HepG2 (cell line): ENCODE measurements around the gene XCL2. TPM values are rescaled to one million over a fixed set of nuclear protein-coding genes. Genes with fewer than 3 reads are reported as not detected.

ENCODE experiments used
- HNRNPLL ChIP-seq: fragments of 200-400 bp; formaldehyde crosslinking; IDR thresholded peaks from 2 replicates; pipeline ENCODE4 v1.6.1; 2017; ENCODE audit warnings: mild to moderate bottlenecking, low read depth, low read length; ENCODE audit not compliant: poor library complexity, severe bottlenecking
- JUND ChIP-seq: sonication (generic); formaldehyde crosslinking; IDR thresholded peaks from 2 replicates; pipeline ENCODE4 v1.8.0; 2022; ENCODE audit warnings: mild to moderate bottlenecking, missing genetic modification reagents
- KLF12 ChIP-seq: sonication (generic); formaldehyde crosslinking; IDR thresholded peaks from 2 replicates; pipeline ENCODE4 v1.4.0; 2020; ENCODE audit warnings: missing genetic modification reagents, borderline replicate concordance
- MTF2 ChIP-seq: sonication (generic); formaldehyde crosslinking; IDR thresholded peaks from 2 replicates; pipeline ENCODE4 v1.5.0; 2020; ENCODE audit warnings: missing genetic modification reagents, borderline replicate concordance
- RARA ChIP-seq: IDR thresholded peaks from 2 replicates; pipeline ENCODE4 v1.6.1; 2016; ENCODE audit warnings: missing genetic modification reagents, missing compliant biosample characterization
- SOX6 ChIP-seq, 2 experiments: fragments of 450-650 bp in 1 of 2; sonication (generic) in 1 of 2; formaldehyde crosslinking in 1 of 2; IDR thresholded peaks; 2 replicates each; pipeline versions ENCODE4 v1.4.0 to v1.6.1; 2017 to 2020; ENCODE audit warnings: antibody characterized with exemption in 1 of 2, mild to moderate bottlenecking in 1 of 2, missing genetic modification reagents in 1 of 2
- YEATS2 ChIP-seq: sonication (generic); formaldehyde crosslinking; IDR thresholded peaks from 2 replicates; pipeline ENCODE4 v1.4.0; 2020; ENCODE audit warnings: missing genetic modification reagents, borderline replicate concordance
- ZFP41 ChIP-seq: sonication (generic); formaldehyde crosslinking; IDR thresholded peaks from 2 replicates; pipeline ENCODE4 v1.4.0; 2020; ENCODE audit warnings: mild to moderate bottlenecking, missing genetic modification reagents, borderline replicate concordance
- ZNF430 ChIP-seq: sonication (generic); formaldehyde crosslinking; IDR thresholded peaks from 2 replicates; pipeline ENCODE4 v1.9.0; 2021; ENCODE audit warnings: mild to moderate bottlenecking, missing genetic modification reagents
- polyA plus RNA-seq, 8 experiments: library from polyadenylated mRNA; depleted of rRNA in 3 of 8; stranded (reverse) in 7 of 8; unstranded in 1 of 8; fragments of >200 nt; fragmentation: Illumina TruSeq in 4 of 8; extraction: Trizol in 4 of 8; gene quantifications; 2 replicates each; pipeline versions ENCODE4 v1.2.1 to v1.2.3, GENCODE V29; 2011 to 2016; ENCODE audit warnings: low read depth in 4 of 8, missing spikeins in 1 of 8, mixed read lengths in 1 of 8; ENCODE audit not compliant: insufficient read depth in 1 of 8
- total RNA-seq, 5 experiments: library from RNA; depleted of rRNA; stranded (reverse); fragments of >200 nt; fragmentation: Illumina TruSeq; extraction: Trizol; gene quantifications; 2 replicates each; pipeline ENCODE4 v1.2.3, GENCODE V29; 2016; ENCODE audit warnings: low read depth in 1 of 5
- TF ChIP-seq, protein P1 (sequence below): sonication (generic); formaldehyde crosslinking; conservative IDR thresholded peaks from 2 replicates; pipeline ENCODE4 v1.4.0; 2020; ENCODE audit warnings: missing genetic modification reagents
- TF ChIP-seq, protein P2 (sequence below): sonication (generic); formaldehyde crosslinking; IDR thresholded peaks from 2 replicates; pipeline ENCODE4 v1.5.1; 2020; ENCODE audit warnings: missing genetic modification reagents, mild to moderate bottlenecking, borderline replicate concordance
- TF ChIP-seq, protein P3 (sequence below): sonication (generic); IDR thresholded peaks from 2 replicates; pipeline ENCODE4 v1.6.1; 2016; ENCODE audit warnings: low read depth, borderline replicate concordance
- TF ChIP-seq, protein P4 (sequence below): sonication (generic); formaldehyde crosslinking; IDR thresholded peaks from 2 replicates; pipeline ENCODE4 v1.5.1; 2020; ENCODE audit warnings: missing genetic modification reagents, mild to moderate bottlenecking, borderline replicate concordance
- TF ChIP-seq, protein P5 (sequence below): sonication (generic); formaldehyde crosslinking; IDR thresholded peaks from 2 replicates; pipeline ENCODE4 v1.4.0; 2020; ENCODE audit warnings: low read depth, mild to moderate bottlenecking, missing genetic modification reagents
- TF ChIP-seq, protein P6 (sequence below): sonication (generic); formaldehyde crosslinking; IDR thresholded peaks from 2 replicates; pipeline ENCODE4 v1.4.0; 2020; ENCODE audit warnings: missing genetic modification reagents, borderline replicate concordance

XCL2 gene
- total and polyA plus RNA-seq, 2 of the 13 experiments (the other 11 are each of a cell fraction or from before 2014, with no cell fraction given) = 0.50 TPM; not detected in 1

DNA sequence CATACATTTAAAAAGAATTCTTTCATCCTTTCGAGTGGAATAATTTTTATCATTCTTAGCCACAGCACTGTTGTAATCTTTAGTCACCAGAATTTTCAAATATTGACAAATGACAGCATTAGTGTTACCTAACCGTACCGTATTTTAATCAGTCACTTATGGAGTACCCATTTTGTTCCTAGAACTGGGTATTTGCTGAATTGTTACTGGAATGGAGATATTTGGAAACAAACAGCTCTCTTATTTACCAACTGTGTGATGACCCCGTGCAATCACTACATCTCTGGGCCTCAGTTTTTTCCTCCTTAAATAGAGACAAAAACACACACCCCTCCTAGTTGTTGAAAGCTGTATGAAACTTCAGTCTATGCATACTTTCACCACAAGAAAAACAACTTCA, 7.9 kb upstream of the XCL2 start (continued):
- TF ChIP-seq, protein P1, sequence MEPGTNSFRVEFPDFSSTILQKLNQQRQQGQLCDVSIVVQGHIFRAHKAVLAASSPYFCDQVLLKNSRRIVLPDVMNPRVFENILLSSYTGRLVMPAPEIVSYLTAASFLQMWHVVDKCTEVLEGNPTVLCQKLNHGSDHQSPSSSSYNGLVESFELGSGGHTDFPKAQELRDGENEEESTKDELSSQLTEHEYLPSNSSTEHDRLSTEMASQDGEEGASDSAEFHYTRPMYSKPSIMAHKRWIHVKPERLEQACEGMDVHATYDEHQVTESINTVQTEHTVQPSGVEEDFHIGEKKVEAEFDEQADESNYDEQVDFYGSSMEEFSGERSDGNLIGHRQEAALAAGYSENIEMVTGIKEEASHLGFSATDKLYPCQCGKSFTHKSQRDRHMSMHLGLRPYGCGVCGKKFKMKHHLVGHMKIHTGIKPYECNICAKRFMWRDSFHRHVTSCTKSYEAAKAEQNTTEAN (CRISPR knock-in tag) = 0 out of 2 replicates have a peak, but pooled peaks have one; percentile 25
- TF ChIP-seq, protein P2, sequence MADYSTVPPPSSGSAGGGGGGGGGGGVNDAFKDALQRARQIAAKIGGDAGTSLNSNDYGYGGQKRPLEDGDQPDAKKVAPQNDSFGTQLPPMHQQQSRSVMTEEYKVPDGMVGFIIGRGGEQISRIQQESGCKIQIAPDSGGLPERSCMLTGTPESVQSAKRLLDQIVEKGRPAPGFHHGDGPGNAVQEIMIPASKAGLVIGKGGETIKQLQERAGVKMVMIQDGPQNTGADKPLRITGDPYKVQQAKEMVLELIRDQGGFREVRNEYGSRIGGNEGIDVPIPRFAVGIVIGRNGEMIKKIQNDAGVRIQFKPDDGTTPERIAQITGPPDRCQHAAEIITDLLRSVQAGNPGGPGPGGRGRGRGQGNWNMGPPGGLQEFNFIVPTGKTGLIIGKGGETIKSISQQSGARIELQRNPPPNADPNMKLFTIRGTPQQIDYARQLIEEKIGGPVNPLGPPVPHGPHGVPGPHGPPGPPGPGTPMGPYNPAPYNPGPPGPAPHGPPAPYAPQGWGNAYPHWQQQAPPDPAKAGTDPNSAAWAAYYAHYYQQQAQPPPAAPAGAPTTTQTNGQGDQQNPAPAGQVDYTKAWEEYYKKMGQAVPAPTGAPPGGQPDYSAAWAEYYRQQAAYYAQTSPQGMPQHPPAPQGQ (CRISPR knock-in tag) = no peak
- TF ChIP-seq, protein P3, sequence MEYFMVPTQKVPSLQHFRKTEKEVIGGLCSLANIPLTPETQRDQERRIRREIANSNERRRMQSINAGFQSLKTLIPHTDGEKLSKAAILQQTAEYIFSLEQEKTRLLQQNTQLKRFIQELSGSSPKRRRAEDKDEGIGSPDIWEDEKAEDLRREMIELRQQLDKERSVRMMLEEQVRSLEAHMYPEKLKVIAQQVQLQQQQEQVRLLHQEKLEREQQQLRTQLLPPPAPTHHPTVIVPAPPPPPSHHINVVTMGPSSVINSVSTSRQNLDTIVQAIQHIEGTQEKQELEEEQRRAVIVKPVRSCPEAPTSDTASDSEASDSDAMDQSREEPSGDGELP = no peak
- TF ChIP-seq, protein P4, sequence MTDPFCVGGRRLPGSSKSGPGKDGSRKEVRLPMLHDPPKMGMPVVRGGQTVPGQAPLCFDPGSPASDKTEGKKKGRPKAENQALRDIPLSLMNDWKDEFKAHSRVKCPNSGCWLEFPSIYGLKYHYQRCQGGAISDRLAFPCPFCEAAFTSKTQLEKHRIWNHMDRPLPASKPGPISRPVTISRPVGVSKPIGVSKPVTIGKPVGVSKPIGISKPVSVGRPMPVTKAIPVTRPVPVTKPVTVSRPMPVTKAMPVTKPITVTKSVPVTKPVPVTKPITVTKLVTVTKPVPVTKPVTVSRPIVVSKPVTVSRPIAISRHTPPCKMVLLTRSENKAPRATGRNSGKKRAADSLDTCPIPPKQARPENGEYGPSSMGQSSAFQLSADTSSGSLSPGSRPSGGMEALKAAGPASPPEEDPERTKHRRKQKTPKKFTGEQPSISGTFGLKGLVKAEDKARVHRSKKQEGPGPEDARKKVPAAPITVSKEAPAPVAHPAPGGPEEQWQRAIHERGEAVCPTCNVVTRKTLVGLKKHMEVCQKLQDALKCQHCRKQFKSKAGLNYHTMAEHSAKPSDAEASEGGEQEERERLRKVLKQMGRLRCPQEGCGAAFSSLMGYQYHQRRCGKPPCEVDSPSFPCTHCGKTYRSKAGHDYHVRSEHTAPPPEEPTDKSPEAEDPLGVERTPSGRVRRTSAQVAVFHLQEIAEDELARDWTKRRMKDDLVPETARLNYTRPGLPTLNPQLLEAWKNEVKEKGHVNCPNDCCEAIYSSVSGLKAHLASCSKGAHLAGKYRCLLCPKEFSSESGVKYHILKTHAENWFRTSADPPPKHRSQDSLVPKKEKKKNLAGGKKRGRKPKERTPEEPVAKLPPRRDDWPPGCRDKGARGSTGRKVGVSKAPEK (CRISPR knock-in tag) = no peak
- TF ChIP-seq YEATS2 (CRISPR knock-in tag) (no peak), ZFP41 (CRISPR knock-in tag) (no peak), JUND (no peak), SOX6 (IDR thresholded peaks at IDR 0.05) (no peak), SOX6 (CRISPR knock-in tag; IDR thresholded peaks at IDR 0.05) (peak; percentile 90), ZNF430 (CRISPR knock-in tag) (no peak), MTF2 (CRISPR knock-in tag) (no peak), HNRNPLL (no peak), KLF12 (CRISPR knock-in tag) (no peak), RARA (peak; percentile 85)
- TF ChIP-seq, protein P5, sequence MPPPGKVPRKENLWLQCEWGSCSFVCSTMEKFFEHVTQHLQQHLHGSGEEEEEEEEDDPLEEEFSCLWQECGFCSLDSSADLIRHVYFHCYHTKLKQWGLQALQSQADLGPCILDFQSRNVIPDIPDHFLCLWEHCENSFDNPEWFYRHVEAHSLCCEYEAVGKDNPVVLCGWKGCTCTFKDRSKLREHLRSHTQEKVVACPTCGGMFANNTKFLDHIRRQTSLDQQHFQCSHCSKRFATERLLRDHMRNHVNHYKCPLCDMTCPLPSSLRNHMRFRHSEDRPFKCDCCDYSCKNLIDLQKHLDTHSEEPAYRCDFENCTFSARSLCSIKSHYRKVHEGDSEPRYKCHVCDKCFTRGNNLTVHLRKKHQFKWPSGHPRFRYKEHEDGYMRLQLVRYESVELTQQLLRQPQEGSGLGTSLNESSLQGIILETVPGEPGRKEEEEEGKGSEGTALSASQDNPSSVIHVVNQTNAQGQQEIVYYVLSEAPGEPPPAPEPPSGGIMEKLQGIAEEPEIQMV = no peak
- TF ChIP-seq, protein P6, sequence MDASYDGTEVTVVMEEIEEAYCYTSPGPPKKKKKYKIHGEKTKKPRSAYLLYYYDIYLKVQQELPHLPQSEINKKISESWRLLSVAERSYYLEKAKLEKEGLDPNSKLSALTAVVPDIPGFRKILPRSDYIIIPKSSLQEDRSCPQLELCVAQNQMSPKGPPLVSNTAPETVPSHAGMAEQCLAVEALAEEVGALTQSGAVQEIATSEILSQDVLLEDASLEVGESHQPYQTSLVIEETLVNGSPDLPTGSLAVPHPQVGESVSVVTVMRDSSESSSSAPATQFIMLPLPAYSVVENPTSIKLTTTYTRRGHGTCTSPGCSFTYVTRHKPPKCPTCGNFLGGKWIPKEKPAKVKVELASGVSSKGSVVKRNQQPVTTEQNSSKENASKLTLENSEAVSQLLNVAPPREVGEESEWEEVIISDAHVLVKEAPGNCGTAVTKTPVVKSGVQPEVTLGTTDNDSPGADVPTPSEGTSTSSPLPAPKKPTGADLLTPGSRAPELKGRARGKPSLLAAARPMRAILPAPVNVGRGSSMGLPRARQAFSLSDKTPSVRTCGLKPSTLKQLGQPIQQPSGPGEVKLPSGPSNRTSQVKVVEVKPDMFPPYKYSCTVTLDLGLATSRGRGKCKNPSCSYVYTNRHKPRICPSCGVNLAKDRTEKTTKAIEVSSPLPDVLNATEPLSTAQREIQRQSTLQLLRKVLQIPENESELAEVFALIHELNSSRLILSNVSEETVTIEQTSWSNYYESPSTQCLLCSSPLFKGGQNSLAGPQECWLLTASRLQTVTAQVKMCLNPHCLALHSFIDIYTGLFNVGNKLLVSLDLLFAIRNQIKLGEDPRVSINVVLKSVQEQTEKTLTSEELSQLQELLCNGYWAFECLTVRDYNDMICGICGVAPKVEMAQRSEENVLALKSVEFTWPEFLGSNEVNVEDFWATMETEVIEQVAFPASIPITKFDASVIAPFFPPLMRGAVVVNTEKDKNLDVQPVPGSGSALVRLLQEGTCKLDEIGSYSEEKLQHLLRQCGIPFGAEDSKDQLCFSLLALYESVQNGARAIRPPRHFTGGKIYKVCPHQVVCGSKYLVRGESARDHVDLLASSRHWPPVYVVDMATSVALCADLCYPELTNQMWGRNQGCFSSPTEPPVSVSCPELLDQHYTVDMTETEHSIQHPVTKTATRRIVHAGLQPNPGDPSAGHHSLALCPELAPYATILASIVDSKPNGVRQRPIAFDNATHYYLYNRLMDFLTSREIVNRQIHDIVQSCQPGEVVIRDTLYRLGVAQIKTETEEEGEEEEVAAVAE (CRISPR knock-in tag) = 0 out of 2 replicates have a peak, but pooled peaks have one; percentile 41
